Stimulated activated CD4-positive, alpha-beta T cell treated with anti-CD3 and anti-CD28 coated beads, Interleukin-1b, Interleukin-23, amount 100 ng/mL, for 48 hours (primary cell): Measurements from ENCODE around the gene PPIL3.
A peak's percentile ranks its signal among the peaks of the same experiment; 100 is the strongest.

Experiments used
- DNase-seq: peaks from one replicate; pipeline ENCODE4 v3.0.0-alpha.2; 2020

PPIL3 gene

GRCh38 chr2:200860092-200860795 is 28.6 kb downstream of the PPIL3 start:
- peak; percentile 52 for DNase-seq

- peak; percentile 28 for DNase-seq
Measured at GRCh38 chr2:200856806-200857205, 32.1 kb downstream of the PPIL3 start.

- DNase-seq: no peak
Measured at GRCh38 chr2:200852605-200853004, 36.3 kb downstream of the PPIL3 start.

GRCh38 chr2:200851398-200852248 is 37.3 kb downstream of the PPIL3 start:
- no peak for DNase-seq

- no peak for DNase-seq
Measured at GRCh38 chr2:200850512-200851256, 38.2 kb downstream of the PPIL3 start.

GRCh38 chr2:200847939-200848338 is 40.9 kb downstream of the PPIL3 start:
- DNase-seq: no peak

- DNase-seq: no peak
Measured at GRCh38 chr2:200847269-200847668, 41.6 kb downstream of the PPIL3 start.

GRCh38 chr2:200845669-200846325 is 43.1 kb downstream of the PPIL3 start:
- no peak for DNase-seq

GRCh38 chr2:200845194-200845593 is 43.7 kb downstream of the PPIL3 start:
- DNase-seq: no peak

- no peak for DNase-seq
Measured at GRCh38 chr2:200843993-200844948, 44.6 kb downstream of the PPIL3 start.

- DNase-seq: no peak
Measured at GRCh38 chr2:200839513-200839912, 49.4 kb downstream of the PPIL3 start.

GRCh38 chr2:200834701-200835100 is 54.2 kb downstream of the PPIL3 start:
- no peak for DNase-seq

- no peak for DNase-seq
Measured at GRCh38 chr2:200829258-200829655, 59.6 kb downstream of the PPIL3 start.

GRCh38 chr2:200828572-200829257 is 60.2 kb downstream of the PPIL3 start:
- DNase-seq: no peak

GRCh38 chr2:200828104-200828503 is 60.8 kb downstream of the PPIL3 start:
- no peak for DNase-seq

- DNase-seq: no peak
Measured at GRCh38 chr2:200821686-200822245, 67.1 kb downstream of the PPIL3 start.
